ENCODE measurements around the gene CLEC3B.

DNA sequence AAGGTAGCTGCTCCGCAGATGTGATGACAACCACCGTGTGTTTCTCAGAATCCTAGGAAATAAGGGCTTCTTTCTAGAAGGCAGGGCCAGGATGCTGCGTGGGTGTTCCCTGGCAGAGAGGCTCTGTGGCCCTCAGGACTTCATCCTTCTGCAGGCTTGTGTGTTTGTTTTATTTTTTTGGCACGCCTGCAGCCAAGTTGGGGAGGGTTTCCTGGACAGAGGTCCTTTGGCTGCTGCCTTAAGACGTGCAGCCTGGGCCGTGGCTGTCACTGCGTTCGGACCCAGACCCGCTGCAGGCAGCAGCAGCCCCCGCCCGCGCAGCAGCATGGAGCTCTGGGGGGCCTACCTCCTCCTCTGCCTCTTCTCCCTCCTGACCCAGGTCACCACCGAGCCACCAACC is at the start of gene CLEC3B:
- TF ChIP-seq, protein P1, sequence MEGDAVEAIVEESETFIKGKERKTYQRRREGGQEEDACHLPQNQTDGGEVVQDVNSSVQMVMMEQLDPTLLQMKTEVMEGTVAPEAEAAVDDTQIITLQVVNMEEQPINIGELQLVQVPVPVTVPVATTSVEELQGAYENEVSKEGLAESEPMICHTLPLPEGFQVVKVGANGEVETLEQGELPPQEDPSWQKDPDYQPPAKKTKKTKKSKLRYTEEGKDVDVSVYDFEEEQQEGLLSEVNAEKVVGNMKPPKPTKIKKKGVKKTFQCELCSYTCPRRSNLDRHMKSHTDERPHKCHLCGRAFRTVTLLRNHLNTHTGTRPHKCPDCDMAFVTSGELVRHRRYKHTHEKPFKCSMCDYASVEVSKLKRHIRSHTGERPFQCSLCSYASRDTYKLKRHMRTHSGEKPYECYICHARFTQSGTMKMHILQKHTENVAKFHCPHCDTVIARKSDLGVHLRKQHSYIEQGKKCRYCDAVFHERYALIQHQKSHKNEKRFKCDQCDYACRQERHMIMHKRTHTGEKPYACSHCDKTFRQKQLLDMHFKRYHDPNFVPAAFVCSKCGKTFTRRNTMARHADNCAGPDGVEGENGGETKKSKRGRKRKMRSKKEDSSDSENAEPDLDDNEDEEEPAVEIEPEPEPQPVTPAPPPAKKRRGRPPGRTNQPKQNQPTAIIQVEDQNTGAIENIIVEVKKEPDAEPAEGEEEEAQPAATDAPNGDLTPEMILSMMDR (IDR thresholded peaks at IDR 0.05), result no peak
- no peak for TF ChIP-seq POLR2A (IDR thresholded peaks at IDR 0.05)
